NCI-H1417 (cell line): Measurements from ENCODE around the gene C2orf49.
A peak's percentile ranks its signal among the peaks of the same experiment; 100 is the strongest.

Experiments used
- DNase-seq, 3 experiments: peaks; one replicate each; lab custom pipeline; 2025; lab: John Stamatoyannopoulos, UW

C2orf49 gene

DNA sequence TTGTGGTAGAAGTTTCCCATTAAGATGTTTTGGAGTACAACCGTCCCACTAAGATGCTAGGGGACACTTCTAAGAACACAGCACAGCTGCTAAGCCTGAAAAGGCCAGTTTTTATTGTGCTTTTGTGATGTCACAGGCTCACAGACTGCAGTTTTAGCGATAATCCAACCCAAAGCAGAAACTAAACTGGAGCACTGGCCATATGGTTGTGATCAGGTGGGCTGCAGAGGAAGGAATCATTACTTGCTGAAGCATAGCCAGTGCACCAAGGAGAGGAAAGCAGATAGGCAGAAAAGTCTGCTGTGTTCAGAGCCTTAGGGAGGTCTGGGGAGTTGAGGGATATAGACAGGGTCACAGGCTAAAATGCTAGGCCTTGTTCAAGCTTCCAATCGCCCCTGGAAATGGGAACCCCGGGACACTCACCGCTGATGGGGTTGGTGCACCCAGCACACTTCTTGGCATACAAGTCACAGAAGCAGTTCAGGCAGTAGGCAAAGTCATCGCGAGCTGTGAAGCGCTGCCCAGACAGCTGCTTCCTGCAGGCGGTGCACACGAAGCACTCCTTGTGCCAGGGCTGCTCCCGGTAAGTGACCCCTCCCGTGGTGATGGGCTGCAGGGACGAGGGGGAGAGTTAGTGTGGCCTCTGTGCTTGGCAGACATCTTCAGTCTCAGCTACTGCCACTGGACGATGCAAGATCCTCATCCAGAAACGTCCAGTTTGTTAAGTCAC is 25.7 kb downstream of the C2orf49 start:
- DNase-seq, result no peak

DNA sequence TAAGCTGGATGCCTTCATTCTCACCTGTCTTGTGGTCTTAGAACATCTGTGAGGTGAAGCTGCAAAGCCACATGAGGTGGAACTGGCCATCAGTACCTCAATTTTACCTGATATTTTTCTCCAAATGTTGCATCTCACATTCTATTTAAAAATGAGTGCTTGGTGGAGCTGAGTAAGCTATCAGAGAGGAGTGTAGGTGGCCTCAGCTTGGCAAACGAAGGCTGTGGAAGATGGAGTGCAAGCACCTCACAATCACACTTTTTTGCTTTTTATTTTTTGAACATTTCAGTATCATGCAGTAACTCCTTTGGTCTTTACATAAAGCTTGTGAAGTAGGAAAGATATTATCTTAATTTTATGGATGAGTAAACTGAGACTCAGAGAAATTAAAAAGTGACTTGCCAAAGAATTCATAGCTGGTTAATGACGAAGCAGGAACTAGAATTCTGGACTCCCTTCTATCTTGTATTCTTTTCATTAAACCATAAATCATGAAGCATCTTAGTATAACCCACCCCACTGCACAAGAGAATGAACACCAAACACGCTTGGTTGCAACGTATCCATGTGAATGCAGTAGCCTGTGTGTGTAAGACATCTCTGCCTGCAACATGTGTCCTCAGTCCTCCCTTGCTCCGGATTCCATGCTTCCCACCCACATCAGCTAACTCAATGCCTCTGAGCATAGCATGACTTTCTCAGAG is 27.2 kb downstream of the C2orf49 start:
- DNase-seq, result no peak

DNA sequence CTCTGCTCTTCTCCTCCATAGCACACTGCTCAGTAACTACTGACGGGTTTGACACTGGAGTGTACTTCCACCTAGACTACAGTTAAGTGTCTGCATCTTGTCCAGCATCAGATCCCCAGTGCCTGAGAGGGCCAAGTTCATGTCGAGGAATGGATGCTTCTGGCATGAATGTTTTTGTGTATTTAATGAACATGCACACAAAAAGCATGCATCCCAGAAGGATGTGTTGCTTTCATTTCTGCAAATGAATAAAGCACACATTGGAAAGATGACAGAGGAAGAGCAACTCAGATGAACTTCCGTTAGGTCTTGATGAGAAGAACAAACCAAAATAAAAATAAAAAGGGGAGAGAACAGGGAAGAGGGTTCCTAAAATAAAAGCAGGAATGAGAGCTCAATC is 27.9 kb downstream of the C2orf49 start:
- DNase-seq, result no peak

- DNase-seq, result no peak
Measured at GRCh38 chr2:105368759-105369408, 31.5 kb downstream of the C2orf49 start.

- peak in 2 of 3 experiments; percentile 8 to 64 for DNase-seq
Measured at GRCh38 chr2:105369777-105370690, 32.7 kb downstream of the C2orf49 start.

DNA sequence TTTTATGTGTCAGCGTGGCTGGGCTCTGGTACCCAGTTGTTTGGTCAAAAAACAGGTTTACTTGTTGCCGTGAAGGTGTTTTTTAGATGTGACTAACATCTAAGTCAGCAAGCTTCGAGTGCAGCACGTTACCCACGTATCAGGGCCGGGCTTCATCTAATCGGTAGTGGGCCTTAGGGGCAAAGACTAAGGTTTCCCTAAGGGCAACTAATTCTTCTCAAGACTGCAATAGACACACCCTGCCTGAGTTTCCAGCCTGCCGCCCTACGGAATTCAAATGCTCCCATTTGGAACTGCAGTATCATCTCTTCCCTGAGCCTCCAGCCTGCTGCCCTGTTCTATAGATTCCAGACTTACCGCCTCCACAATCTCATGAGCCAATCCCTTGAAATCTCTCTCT is 33.8 kb downstream of the C2orf49 start:
- DNase-seq, result no peak

GRCh38 chr2:105371810-105372209 is 34.5 kb downstream of the C2orf49 start:
- DNase-seq, result no peak

DNA sequence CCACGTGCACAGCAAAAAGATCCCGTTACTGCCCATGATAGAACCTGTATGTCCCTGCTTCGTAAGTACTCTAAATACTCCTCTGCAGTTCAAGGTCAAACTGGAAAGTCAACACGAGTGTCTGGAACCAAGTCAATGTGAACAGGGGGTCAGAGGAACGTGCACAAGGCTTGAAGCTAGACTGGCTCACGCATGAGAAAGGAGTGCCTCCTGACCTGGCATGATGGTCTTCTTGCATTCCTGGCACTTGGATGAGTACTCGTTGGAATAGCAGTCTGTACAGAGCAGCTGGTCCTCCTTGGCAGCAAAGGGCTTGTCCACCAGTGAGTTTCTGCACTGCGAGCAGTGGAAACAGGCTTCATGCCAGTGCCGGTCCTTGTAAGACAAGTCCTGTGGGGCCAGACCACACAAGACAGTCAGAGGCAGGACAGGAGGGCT is 36.0 kb downstream of the C2orf49 start:
- DNase-seq, result no peak

DNA sequence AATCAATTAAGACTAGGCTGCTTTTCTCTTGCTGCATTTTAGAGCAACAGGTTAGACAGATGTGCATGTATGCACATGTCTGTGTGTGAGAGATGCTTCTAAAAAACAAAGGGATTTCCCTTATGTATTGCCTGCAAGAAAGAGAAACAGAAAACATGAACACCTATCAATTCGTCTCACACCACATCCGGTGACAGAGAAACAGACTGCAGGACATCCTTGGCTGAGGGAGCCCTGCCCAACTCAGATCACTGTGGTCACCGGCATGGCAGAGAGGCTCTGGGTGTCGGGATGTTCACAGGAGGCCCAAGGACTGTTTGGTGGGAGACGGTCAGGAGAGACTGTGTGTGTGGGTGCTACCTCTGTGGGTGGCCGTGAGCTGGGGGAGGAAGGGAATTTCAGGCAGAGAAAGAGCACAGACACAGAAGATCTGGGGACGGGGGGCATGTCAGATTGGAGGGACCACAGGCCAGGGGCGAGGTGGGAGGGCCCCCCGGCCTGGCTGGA is 36.6 kb downstream of the C2orf49 start:
- no peak for DNase-seq

DNA sequence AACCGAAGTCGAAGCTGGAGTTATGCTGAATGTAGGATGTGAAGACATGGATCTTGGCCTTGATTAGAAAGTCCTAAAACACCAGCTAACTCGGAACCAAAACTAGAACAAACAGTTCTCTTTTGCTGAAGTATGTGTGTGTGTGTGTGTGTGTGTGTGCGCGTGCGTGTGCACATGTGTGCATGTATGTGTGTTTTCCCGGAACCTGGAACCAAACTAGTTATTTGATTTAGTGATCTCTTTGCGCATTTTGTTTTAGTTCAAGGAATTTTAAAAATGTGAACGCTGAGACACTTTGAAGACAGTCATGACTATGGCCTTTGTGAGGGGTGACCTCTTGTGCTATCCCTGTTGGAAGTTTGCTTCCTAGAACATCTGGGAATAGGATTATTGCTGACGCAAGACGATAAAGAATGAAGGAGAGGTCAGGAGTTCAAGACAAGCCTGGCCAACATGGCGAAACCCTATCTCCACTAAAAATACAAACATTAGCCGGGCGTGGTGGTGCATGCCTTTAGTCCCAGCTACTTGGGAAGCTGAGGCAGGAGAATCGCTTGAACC is 37.7 kb downstream of the C2orf49 start:
- DNase-seq, result no peak

GRCh38 chr2:105376010-105376409 is 38.7 kb downstream of the C2orf49 start:
- DNase-seq, result no peak

DNA sequence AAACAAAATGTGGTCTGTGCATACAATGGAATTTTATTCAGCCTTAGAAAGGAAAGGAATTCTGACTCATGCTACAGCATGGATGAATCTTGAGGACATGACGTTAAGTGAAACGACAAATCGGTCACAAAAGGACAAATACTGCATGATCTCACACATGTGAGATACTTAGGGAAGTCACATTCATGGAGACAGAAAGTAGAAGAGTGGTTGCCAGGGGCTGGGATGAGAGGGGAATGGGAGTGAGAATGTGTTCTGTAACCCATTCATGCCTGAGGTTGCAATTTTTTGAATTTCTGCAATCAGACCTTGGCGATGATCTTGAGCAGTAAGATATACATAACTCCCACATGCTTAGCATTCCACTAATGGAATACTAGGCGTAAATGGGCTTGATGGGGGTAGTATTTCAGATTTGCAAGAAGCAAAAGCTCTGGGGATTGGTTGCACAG is 39.5 kb downstream of the C2orf49 start:
- DNase-seq, result no peak

GRCh38 chr2:105377871-105378270 is 40.5 kb downstream of the C2orf49 start:
- peak in 1 of 3 experiments; percentile 4 for DNase-seq

- DNase-seq, result no peak
Measured at GRCh38 chr2:105378276-105378840, 41.0 kb downstream of the C2orf49 start.

GRCh38 chr2:105378921-105379383 is 41.6 kb downstream of the C2orf49 start:
- no peak for DNase-seq

DNA sequence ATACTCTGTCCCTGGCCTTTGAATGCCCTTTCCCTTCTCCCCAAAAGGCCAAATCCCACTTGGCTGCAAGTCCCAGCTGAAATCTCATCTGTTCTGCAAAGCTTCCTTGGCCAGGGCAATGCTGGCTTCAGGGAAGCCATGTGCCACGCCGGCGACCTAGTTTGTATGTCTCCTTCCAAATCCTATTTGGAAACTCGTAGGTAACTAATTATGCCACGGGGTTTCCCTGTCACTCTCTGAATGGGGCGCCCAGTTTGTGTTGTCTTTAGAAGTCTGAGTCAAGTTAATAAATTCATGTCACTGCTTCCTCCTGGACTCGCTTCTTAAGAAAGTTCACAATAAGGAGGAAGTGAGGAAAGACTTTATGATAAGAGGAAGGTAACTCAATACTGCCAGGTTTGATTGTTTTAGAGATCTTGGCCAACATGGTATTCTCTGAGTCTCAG is 42.4 kb downstream of the C2orf49 start:
- DNase-seq, result no peak

- DNase-seq, result no peak
Measured at GRCh38 chr2:105380432-105381100, 43.2 kb downstream of the C2orf49 start.

GRCh38 chr2:105381101-105381668 is 43.8 kb downstream of the C2orf49 start:
- no peak for DNase-seq

DNA sequence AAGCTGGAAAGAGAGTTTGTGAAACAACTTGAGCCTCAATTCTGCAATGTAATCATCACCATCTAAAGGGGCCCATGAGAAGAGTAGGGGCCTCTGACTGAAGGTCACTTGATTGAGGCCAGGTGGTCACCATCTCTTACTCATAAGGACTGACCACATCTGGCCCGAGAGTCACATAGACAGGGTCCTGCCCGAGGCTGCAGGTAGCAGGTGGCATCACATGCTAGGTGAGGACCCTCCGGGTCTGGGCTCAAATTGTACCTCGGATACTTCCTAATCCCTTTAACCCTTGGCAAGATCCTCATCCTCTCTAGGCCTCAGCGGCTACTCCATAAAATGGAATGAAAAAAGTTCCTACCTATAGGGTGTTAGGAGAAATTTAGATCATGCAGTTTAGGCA is 44.8 kb downstream of the C2orf49 start:
- no peak for DNase-seq
